HepG2 (cell line): ENCODE data around the gene CLIC3. TPM values are rescaled to one million over a fixed set of nuclear protein-coding genes. Genes with fewer than 3 reads are reported as not detected.

Experiments
- ATAC-seq: fragments of 200-7000 bp; cut with Tn5 transposase; 3 replicates; pipeline ENCODE4 v1.9.1; 2020; ENCODE audit warnings: mild to moderate bottlenecking, moderate library complexity
- BruUV-seq: library from RNA; stranded (reverse); fragments of 400-500 nt; replicated peaks from 2 replicates; lab custom pipeline; 2021; lab: Mats Ljungman, UMichigan
- CTCF ChIA-PET: fragments of 300-600 bp; formaldehyde crosslinking; extraction: SDS; loops from one replicate; lab custom pipeline; 2021; ENCODE audit warnings: low total read pairs, inconsistent platforms, low intra/inter-chr PET ratio; lab: Yijun Ruan, JAX
- POLR2A ChIA-PET: fragments of 350-600 bp; sonication (Branson Sonifier 250); formaldehyde crosslinking; loops from one replicate; lab custom pipeline; 2020; ENCODE audit warnings: antibody characterized with exemption, inconsistent platforms; lab: Yijun Ruan, JAX
- DNase-seq: peaks from one replicate; pipeline ENCODE4 v3.0.0-alpha.2; 2015; ENCODE audit warnings: low spot score
- FAIRE-seq: peaks from 3 replicates; lab custom pipeline; 2011; peaks lifted over from hg19 to GRCh38; lab: Jason Lieb, UNC
- H2AFZ ChIP-seq: one replicate; pipeline ENCODE4 v1.6.1; 2011; ENCODE audit warnings: low read length, inconsistent platforms
- H3K27ac ChIP-seq: fragments of 300-600 bp; 3 replicates; pipeline ENCODE4 v1.8.0; 2011; ENCODE audit warnings: mixed run types, mild to moderate bottlenecking, mixed read lengths, low read length, inconsistent platforms; ENCODE audit not compliant: insufficient read depth; ENCODE audit errors: extremely low read length
- H3K27me3 ChIP-seq, 2 experiments: fragments of 200-600 bp in 1 of 2; 2 replicates in 1 of 2; 3 replicates in 1 of 2; pipeline versions ENCODE4 v1.6.0 to v1.8.0; 2011; ENCODE audit warnings: low read length in 2 of 2, mild to moderate bottlenecking in 2 of 2, moderate library complexity in 2 of 2, inconsistent platforms in 1 of 2; ENCODE audit not compliant: insufficient read depth in 2 of 2, control insufficient read depth in 1 of 2
- H3K36me3 ChIP-seq, 2 experiments: fragments of 200-600 bp in 1 of 2; replicated peaks in 1 of 2; 2 replicates in 1 of 2; 3 replicates in 1 of 2; pipeline versions ENCODE4 v1.5.1 to v1.8.0; 2011; ENCODE audit warnings: low read length in 2 of 2, inconsistent platforms in 1 of 2; ENCODE audit not compliant: insufficient read depth in 2 of 2, control insufficient read depth in 1 of 2
- H3K4me1 ChIP-seq: 2 replicates; pipeline ENCODE4 v1.5.1; 2012; ENCODE audit warnings: low read length, inconsistent platforms; ENCODE audit not compliant: insufficient read depth
- H3K4me2 ChIP-seq: 2 replicates; pipeline ENCODE4 v1.6.0; 2011; ENCODE audit warnings: low read depth, low read length, inconsistent platforms
- H3K4me3 ChIP-seq, 3 experiments: fragments of 200-600 bp in 1 of 3; sonication (generic), shearing (Covaris generic) in 1 of 3; replicated peaks in 1 of 3; 2 replicates each; pipeline ENCODE4 v1.5.1; 2011 to 2016; ENCODE audit warnings: low read length in 3 of 3, inconsistent platforms in 2 of 3, low read depth in 2 of 3, mild to moderate bottlenecking in 2 of 3, control low read depth in 1 of 3, mixed read lengths in 1 of 3; ENCODE audit not compliant: insufficient read depth in 1 of 3
- H3K79me2 ChIP-seq: one replicate; pipeline ENCODE4 v1.6.1; 2011; ENCODE audit warnings: low read length, inconsistent platforms; ENCODE audit not compliant: insufficient read depth
- H3K9ac ChIP-seq: 2 replicates; pipeline ENCODE4 v1.6.0; 2011; ENCODE audit warnings: mild to moderate bottlenecking, low read depth, low read length, inconsistent platforms; ENCODE audit not compliant: insufficient read depth
- H3K9me3 ChIP-seq: 2 replicates; pipeline ENCODE4 v1.5.1; 2012; ENCODE audit warnings: mild to moderate bottlenecking, low read length
- H4K20me1 ChIP-seq: 2 replicates; pipeline ENCODE4 v1.6.0; 2011; ENCODE audit warnings: inconsistent platforms, mild to moderate bottlenecking, low read length, moderate library complexity; ENCODE audit not compliant: insufficient read depth
- AGO2 ChIP-seq: fragments of 200-400 bp; formaldehyde crosslinking; optimal IDR thresholded peaks from 2 replicates; pipeline ENCODE3; 2017; ENCODE audit warnings: mild to moderate bottlenecking, low read depth, low read length, moderate library complexity
- KDM2A ChIP-seq: sonication (generic); formaldehyde crosslinking; IDR thresholded peaks from 2 replicates; pipeline ENCODE4 v1.4.0; 2020; ENCODE audit warnings: low read depth, missing genetic modification reagents, borderline replicate concordance
- NFKB2 ChIP-seq: sonication (generic); formaldehyde crosslinking; IDR thresholded peaks from 2 replicates; pipeline ENCODE4 v1.4.0; 2020; ENCODE audit warnings: missing genetic modification reagents, borderline replicate concordance
- PHF21A ChIP-seq: sonication (generic); formaldehyde crosslinking; IDR thresholded peaks from 2 replicates; pipeline ENCODE4 v1.5.0; 2020; ENCODE audit warnings: mild to moderate bottlenecking, missing genetic modification reagents
- PLRG1 ChIP-seq: fragments of 450-650 bp; conservative IDR thresholded peaks from 2 replicates; pipeline ENCODE4 v1.6.1; 2016
- ZFX ChIP-seq: sonication (generic); formaldehyde crosslinking; IDR thresholded peaks from 2 replicates; pipeline ENCODE4 v1.4.0; 2020; ENCODE audit warnings: mild to moderate bottlenecking, low read depth, missing genetic modification reagents, moderate library complexity
- ZNF225 ChIP-seq: sonication (generic); formaldehyde crosslinking; IDR thresholded peaks from 2 replicates; pipeline ENCODE4 v1.4.0; 2020; ENCODE audit warnings: mild to moderate bottlenecking, missing genetic modification reagents
- ZNF605 ChIP-seq: sonication (generic); formaldehyde crosslinking; IDR thresholded peaks from 2 replicates; pipeline ENCODE4 v1.8.0; 2022; ENCODE audit warnings: mild to moderate bottlenecking, missing genetic modification reagents
- ZNF883 ChIP-seq: sonication (generic); formaldehyde crosslinking; IDR thresholded peaks from 2 replicates; pipeline ENCODE4 v1.5.1; 2020; ENCODE audit warnings: mild to moderate bottlenecking, missing genetic modification reagents; ENCODE audit errors: not compliant biosample characterization
- WGBS: methylation state at CpG from one replicate; pipeline ENCODE4 v1.1.6; 2017; ENCODE audit warnings: low lambda C conversion rate; 5-methylcytosine and 5-hydroxymethylcytosine counted together
- in situ Hi-C: cut with HindIII; loops from 2 replicates; pipeline ENCODE4 v1.10.0; 2017; ENCODE audit warnings: low pct_unique_long_range_greater_than_20kb; ENCODE audit not compliant: extremely low pct_ligation_motif_present
- intact Hi-C: fragments of 100-400 bp; cut with micrococcal nuclease; formaldehyde crosslinking; loops from one replicate; pipeline ENCODE4 v1.10.0; 2022; ENCODE audit not compliant: unreplicated experiment
- polyA plus RNA-seq, 8 experiments: library from polyadenylated mRNA; depleted of rRNA in 3 of 8; stranded (reverse) in 7 of 8; unstranded in 1 of 8; fragments of >200 nt; fragmentation: Illumina TruSeq in 4 of 8; extraction: Trizol in 4 of 8; gene quantifications; 2 replicates each; pipeline versions ENCODE4 v1.2.1 to v1.2.3, GENCODE V29; 2011 to 2016; ENCODE audit warnings: low read depth in 4 of 8, missing spikeins in 1 of 8, mixed read lengths in 1 of 8; ENCODE audit not compliant: insufficient read depth in 1 of 8
- total RNA-seq, 5 experiments: library from RNA; depleted of rRNA; stranded (reverse); fragments of >200 nt; fragmentation: Illumina TruSeq; extraction: Trizol; gene quantifications; 2 replicates each; pipeline ENCODE4 v1.2.3, GENCODE V29; 2016; ENCODE audit warnings: low read depth in 1 of 5

The CLIC3 gene
- total and polyA plus RNA-seq, 2 of the 13 experiments (the other 11 are each of a cell fraction or from before 2014, with no cell fraction given) = 0.51 to 1.5 TPM

GRCh38 chr9:136997371-136997770, 1.0 kb upstream of the CLIC3 start:
- POLR2A ChIA-PET = interaction anchor here (1.4 to 1.8 kb wide), 3 partner anchors 32 to 49 kb away, joined by 3 to 8 read pairs (median 4); no protein-coding TSS in a partner anchor
- CTCF ChIA-PET = no interaction called here
- peaks cover 5% of the 10 kb centered on the region for H3K79me2 ChIP-seq
- peaks cover 71% of the 10 kb centered on the region for H3K4me1 ChIP-seq
- FAIRE-seq (no peak), ATAC-seq (peak; percentile 9), DNase-seq (no peak)
- no peak overlapping the region for H3K27ac ChIP-seq
- intact Hi-C loops = no loop called here
- H3K4me2 ChIP-seq = peak overlapping the region; percentile 99
- TF ChIP-seq ZNF225 = 0 out of 2 replicates have a peak, but pooled peaks have one; percentile 6
- peak; percentile 31; the same call in 1 of the 2 replicates for TF ChIP-seq ZNF605 (CRISPR knock-in tag)
- peak; percentile 34 for TF ChIP-seq PHF21A (CRISPR knock-in tag)
- no peak for TF ChIP-seq KDM2A (CRISPR knock-in tag)
- H3K9me3 ChIP-seq = no peaks in the 10 kb centered on the region
- in situ Hi-C loops = no loop called here
- H4K20me1 ChIP-seq = no peaks in the 10 kb centered on the region
- H3K4me3 ChIP-seq = peak overlapping the region; percentile 58 to 75 (median 63); a peak in 5 of 6 replicates
- no peaks in the 10 kb centered on the region for H3K36me3 ChIP-seq
- no peaks in the 10 kb centered on the region for H3K27me3 ChIP-seq
- no peak overlapping the region for H2AFZ ChIP-seq
- no TSS peak for BruUV-seq
- WGBS = 86% methylated on average over 1 of the region's 10 CpGs
- peak overlapping the region; percentile 56 for H3K9ac ChIP-seq

- WGBS = 44% methylated on average over 3 of the region's 12 CpGs
These were observed 526 bp downstream of the CLIC3 start for GRCh38 chr9:136995772-136996311.

More at GRCh38 chr9:136995772-136996311, 526 bp downstream of the CLIC3 start:
- CTCF ChIA-PET = no interaction called here
- Histone ChIP-seq H3K9me3 (no peaks in the 10 kb centered on the region), H3K36me3 (no peaks in the 10 kb centered on the region), H4K20me1 (no peaks in the 10 kb centered on the region), H2AFZ (no peak overlapping the region), H3K27me3 (no peaks in the 10 kb centered on the region), H3K9ac (peak overlapping the region; percentile 56; the same call in 1 of the 2 replicates), H3K79me2 (peaks cover 5% of the 10 kb centered on the region), H3K27ac (no peak overlapping the region), H3K4me1 (peaks cover 65% of the 10 kb centered on the region), H3K4me2 (peak overlapping the region; percentile 99), H3K4me3 (peak overlapping the region; percentile 58 to 75 (median 63); a peak in 4 of 6 replicates)
- TF ChIP-seq ZNF883 (CRISPR knock-in tag) = no peak
- TF ChIP-seq ZFX (CRISPR knock-in tag) = 0 out of 2 replicates have a peak, but pooled peaks have one; percentile 2
- TF ChIP-seq NFKB2 (CRISPR knock-in tag) = peak; percentile 7; the same call in 1 of the 2 replicates
- TF ChIP-seq PLRG1 = no peak
- TF ChIP-seq AGO2 = peak; percentile 1
- DNase-seq (no peak), FAIRE-seq (no peak), ATAC-seq (no peak)
- BruUV-seq = no TSS peak
- POLR2A ChIA-PET = interaction anchor here (1.0 to 1.8 kb wide), 6 partner anchors 26 to 197 kb away, joined by 3 to 8 read pairs (median 4); partner anchors contain the start of genes C8G and FBXW5
- intact Hi-C loops = no loop called here
- in situ Hi-C loops = no loop called here
